ENCODE measurements around the gene BCL7C. TPM values are rescaled to one million over a fixed set of nuclear protein-coding genes. Genes with fewer than 3 reads are reported as not detected.

BCL7C gene
- total RNA-seq, 1 experiment from 2014 or later: 45.8 TPM

DNA sequence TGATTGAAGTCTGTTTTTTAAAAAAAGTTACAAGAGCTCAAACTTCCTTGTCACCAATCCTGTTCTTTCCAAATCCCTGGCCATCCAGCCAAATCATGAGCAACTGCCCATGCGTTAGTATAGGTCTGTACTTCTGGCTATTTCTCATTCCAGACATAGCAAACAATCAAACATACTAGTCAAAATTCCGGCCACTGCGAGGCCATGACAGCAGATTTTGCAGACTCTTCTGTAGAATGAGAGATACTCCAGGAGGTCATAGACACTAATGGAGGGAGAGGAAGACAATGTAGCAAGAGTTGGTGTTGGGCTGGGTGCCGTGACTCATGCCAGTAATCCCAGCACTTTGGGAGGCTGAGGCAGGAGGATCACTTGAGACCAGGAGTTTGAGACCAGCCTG is 50.9 kb downstream of the BCL7C start:
- Histone ChIP-seq H3K27ac (ENCODE audit: low read length) (no peak overlapping the region), H3K9me3 (ENCODE audit: control insufficient read depth, insufficient read depth, low read depth, low read length) (no peaks in the 10 kb centered on the region), H3K4me1 (ENCODE audit: control insufficient read depth, insufficient read depth, low read length) (peaks cover 2% of the 10 kb centered on the region; the same call in 1 of the 2 replicates), H3K36me3 (ENCODE audit: control insufficient read depth, insufficient read depth, low read length) (no peaks in the 10 kb centered on the region), H3K27me3 (ENCODE audit: control insufficient read depth, insufficient read depth, low read length) (no peaks in the 10 kb centered on the region), H3K4me3 (ENCODE audit: low read depth in 2 of 2, low read length in 2 of 2) (no peak overlapping the region)
- ATAC-seq: no peak
- CTCF ChIA-PET: no interaction called here
- intact Hi-C loops (cut with micrococcal nuclease; ENCODE audit: unreplicated experiment) (loop anchor here (10.0 kb wide), 1 partner anchor 62 kb away; no protein-coding TSS in a partner anchor), in situ Hi-C loops (cut with HindIII; ENCODE audit: low pct_unique_long_range_greater_than_20kb, low sequenced_read_pairs) (no loop called here)
- BruUV-seq (replicated peaks): no TSS peak
- POLR2A ChIA-PET: no interaction called here
- TF ChIP-seq SIN3A (IDR thresholded peaks at IDR 0.05; ENCODE audit: borderline replicate concordance, insufficient read depth, low read depth, low read length) (no peak), POLR2AphosphoS5 (IDR thresholded peaks at IDR 0.05; ENCODE audit: low read depth, low read length) (no peak)
- TF ChIP-seq, protein P1, sequence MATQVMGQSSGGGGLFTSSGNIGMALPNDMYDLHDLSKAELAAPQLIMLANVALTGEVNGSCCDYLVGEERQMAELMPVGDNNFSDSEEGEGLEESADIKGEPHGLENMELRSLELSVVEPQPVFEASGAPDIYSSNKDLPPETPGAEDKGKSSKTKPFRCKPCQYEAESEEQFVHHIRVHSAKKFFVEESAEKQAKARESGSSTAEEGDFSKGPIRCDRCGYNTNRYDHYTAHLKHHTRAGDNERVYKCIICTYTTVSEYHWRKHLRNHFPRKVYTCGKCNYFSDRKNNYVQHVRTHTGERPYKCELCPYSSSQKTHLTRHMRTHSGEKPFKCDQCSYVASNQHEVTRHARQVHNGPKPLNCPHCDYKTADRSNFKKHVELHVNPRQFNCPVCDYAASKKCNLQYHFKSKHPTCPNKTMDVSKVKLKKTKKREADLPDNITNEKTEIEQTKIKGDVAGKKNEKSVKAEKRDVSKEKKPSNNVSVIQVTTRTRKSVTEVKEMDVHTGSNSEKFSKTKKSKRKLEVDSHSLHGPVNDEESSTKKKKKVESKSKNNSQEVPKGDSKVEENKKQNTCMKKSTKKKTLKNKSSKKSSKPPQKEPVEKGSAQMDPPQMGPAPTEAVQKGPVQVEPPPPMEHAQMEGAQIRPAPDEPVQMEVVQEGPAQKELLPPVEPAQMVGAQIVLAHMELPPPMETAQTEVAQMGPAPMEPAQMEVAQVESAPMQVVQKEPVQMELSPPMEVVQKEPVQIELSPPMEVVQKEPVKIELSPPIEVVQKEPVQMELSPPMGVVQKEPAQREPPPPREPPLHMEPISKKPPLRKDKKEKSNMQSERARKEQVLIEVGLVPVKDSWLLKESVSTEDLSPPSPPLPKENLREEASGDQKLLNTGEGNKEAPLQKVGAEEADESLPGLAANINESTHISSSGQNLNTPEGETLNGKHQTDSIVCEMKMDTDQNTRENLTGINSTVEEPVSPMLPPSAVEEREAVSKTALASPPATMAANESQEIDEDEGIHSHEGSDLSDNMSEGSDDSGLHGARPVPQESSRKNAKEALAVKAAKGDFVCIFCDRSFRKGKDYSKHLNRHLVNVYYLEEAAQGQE (IDR thresholded peaks at IDR 0.05; ENCODE audit: insufficient read depth in 1 of 2, low read depth in 2 of 2, low read length in 1 of 2): no peak
- TF ChIP-seq, protein P2, sequence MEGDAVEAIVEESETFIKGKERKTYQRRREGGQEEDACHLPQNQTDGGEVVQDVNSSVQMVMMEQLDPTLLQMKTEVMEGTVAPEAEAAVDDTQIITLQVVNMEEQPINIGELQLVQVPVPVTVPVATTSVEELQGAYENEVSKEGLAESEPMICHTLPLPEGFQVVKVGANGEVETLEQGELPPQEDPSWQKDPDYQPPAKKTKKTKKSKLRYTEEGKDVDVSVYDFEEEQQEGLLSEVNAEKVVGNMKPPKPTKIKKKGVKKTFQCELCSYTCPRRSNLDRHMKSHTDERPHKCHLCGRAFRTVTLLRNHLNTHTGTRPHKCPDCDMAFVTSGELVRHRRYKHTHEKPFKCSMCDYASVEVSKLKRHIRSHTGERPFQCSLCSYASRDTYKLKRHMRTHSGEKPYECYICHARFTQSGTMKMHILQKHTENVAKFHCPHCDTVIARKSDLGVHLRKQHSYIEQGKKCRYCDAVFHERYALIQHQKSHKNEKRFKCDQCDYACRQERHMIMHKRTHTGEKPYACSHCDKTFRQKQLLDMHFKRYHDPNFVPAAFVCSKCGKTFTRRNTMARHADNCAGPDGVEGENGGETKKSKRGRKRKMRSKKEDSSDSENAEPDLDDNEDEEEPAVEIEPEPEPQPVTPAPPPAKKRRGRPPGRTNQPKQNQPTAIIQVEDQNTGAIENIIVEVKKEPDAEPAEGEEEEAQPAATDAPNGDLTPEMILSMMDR (IDR thresholded peaks at IDR 0.05): no peak
- DNase-seq (ENCODE audit: low read depth, low spot score): no peak

DNA sequence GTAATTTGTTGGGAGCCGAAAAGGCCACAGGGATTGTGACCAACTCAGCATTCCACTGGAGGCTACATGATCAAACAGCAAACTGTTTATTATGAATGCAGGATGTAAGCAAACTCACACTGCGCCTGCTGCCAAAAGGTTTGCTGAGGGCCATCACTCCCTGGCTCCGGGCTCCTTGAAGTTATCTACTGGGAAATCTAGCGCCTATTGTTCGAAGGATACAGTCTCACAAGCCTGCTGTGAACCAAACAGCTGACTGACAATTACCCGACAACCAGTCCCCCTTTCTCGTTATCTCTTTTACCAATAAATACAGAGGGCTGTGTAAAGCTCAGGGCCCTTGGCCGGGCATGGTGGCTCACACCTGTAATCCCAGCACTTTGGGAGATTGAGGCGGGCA is 52.5 kb downstream of the BCL7C start:
- POLR2A ChIA-PET: interaction anchor here (0.5 kb wide), 1 partner anchor 49 kb away, joined by 3 read pairs; no protein-coding TSS in a partner anchor
- Histone ChIP-seq H3K27me3 (ENCODE audit: control insufficient read depth, insufficient read depth, low read length) (no peaks in the 10 kb centered on the region), H3K36me3 (ENCODE audit: control insufficient read depth, insufficient read depth, low read length) (no peaks in the 10 kb centered on the region), H3K27ac (ENCODE audit: low read length) (no peak overlapping the region), H3K9me3 (ENCODE audit: control insufficient read depth, insufficient read depth, low read depth, low read length) (no peaks in the 10 kb centered on the region), H3K4me1 (ENCODE audit: control insufficient read depth, insufficient read depth, low read length) (peaks cover 2% of the 10 kb centered on the region; the same call in 1 of the 2 replicates), H3K4me3 (ENCODE audit: low read depth in 2 of 2, low read length in 2 of 2) (no peak overlapping the region)
- no peak for ATAC-seq
- DNase-seq (ENCODE audit: low read depth, low spot score): no peak
- TF ChIP-seq SIN3A (IDR thresholded peaks at IDR 0.05; ENCODE audit: borderline replicate concordance, insufficient read depth, low read depth, low read length) (no peak), POLR2AphosphoS5 (IDR thresholded peaks at IDR 0.05; ENCODE audit: low read depth, low read length) (no peak), TCF7L2 (IDR thresholded peaks at IDR 0.05; ENCODE audit: low read depth, low read length) (no peak)
- TF ChIP-seq, protein P1 (IDR thresholded peaks at IDR 0.05; ENCODE audit: insufficient read depth in 1 of 2, low read depth in 2 of 2, low read length in 1 of 2): no peak
- TF ChIP-seq, protein P2 (IDR thresholded peaks at IDR 0.05): no peak
- no TSS peak for BruUV-seq (replicated peaks)
- intact Hi-C loops (cut with micrococcal nuclease; ENCODE audit: unreplicated experiment) (loop anchor here (10.0 kb wide), 1 partner anchor 63 kb away; no protein-coding TSS in a partner anchor), in situ Hi-C loops (cut with HindIII; ENCODE audit: low pct_unique_long_range_greater_than_20kb, low sequenced_read_pairs) (no loop called here)
- CTCF ChIA-PET: no interaction called here
